ENCODE data around the gene MAPK8IP2.

DNA sequence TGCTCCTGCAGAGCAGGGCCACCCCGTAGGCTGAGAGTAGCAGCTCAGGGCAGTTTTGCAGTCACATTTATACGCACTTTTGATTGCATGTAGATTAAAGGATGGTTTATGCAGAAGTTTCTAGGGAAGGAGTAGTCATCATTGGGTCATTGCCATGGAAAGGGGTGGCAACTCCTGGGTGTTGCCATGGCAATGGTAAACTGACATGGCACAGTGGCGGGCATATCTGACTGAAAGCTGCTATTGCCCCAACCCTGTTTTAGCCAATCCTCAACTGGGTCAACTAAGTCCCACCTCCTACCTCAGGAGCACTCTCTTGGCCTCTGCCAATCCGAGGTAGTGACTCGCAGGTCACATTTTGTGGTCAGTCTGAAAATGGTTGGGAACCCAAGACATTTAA lies 29.8 kb downstream of the MAPK8IP2 start:
- TF ChIP-seq, protein P1, sequence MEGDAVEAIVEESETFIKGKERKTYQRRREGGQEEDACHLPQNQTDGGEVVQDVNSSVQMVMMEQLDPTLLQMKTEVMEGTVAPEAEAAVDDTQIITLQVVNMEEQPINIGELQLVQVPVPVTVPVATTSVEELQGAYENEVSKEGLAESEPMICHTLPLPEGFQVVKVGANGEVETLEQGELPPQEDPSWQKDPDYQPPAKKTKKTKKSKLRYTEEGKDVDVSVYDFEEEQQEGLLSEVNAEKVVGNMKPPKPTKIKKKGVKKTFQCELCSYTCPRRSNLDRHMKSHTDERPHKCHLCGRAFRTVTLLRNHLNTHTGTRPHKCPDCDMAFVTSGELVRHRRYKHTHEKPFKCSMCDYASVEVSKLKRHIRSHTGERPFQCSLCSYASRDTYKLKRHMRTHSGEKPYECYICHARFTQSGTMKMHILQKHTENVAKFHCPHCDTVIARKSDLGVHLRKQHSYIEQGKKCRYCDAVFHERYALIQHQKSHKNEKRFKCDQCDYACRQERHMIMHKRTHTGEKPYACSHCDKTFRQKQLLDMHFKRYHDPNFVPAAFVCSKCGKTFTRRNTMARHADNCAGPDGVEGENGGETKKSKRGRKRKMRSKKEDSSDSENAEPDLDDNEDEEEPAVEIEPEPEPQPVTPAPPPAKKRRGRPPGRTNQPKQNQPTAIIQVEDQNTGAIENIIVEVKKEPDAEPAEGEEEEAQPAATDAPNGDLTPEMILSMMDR (IDR thresholded peaks at IDR 0.05), result no peak
- TF ChIP-seq POLR2A (IDR thresholded peaks at IDR 0.05) (no peak), EP300 (IDR thresholded peaks at IDR 0.05) (no peak), POLR2AphosphoS5 (IDR thresholded peaks at IDR 0.05) (no peak)
